ENCODE results near the gene SLC9A9. TPM values are rescaled to one million over a fixed set of nuclear protein-coding genes. Genes with fewer than 3 reads are reported as not detected.

The SLC9A9 gene
- total and polyA plus RNA-seq, 12 donors, result 1.3 to 8.4 (median 3.0) TPM

DNA sequence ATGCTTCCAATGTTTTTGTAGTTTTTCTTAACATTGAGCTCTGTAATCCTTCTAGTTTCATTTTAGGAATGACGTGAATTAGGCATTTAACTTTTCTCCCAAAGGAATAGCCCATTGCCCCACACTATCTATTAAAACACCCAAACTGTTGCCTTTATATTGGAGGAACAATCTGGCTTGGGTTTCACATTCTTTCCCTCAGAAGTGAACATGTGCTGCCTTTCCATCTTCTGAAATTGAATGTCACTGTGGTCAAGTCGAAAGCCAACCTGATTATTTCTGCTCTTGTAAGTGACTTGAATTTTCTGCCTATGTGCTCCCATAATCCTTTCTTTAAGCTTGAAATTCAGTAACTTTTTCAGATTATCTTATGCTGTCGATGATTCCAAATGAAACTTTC is 214.5 kb downstream of the SLC9A9 start:
- DNase-seq (no peak), ATAC-seq (no peak)
- Histone ChIP-seq H3K36me3 (no peaks in the 10 kb centered on the region), H3K9me3 (peaks cover 0 to 30% (median 18%) of the 10 kb centered on the region in 11 donors), H3K27ac (no peak overlapping the region), H3K4me1 (no peaks in the 10 kb centered on the region), H3K27me3 (no peaks in the 10 kb centered on the region), H3K4me3 (no peak overlapping the region)
- 87 to 92% methylated on average over 3 of the region's 3 CpGs for WGBS, 2 donors
- intact Hi-C loops (cut with DNase I), result no loop called here
- TF ChIP-seq, protein P1, sequence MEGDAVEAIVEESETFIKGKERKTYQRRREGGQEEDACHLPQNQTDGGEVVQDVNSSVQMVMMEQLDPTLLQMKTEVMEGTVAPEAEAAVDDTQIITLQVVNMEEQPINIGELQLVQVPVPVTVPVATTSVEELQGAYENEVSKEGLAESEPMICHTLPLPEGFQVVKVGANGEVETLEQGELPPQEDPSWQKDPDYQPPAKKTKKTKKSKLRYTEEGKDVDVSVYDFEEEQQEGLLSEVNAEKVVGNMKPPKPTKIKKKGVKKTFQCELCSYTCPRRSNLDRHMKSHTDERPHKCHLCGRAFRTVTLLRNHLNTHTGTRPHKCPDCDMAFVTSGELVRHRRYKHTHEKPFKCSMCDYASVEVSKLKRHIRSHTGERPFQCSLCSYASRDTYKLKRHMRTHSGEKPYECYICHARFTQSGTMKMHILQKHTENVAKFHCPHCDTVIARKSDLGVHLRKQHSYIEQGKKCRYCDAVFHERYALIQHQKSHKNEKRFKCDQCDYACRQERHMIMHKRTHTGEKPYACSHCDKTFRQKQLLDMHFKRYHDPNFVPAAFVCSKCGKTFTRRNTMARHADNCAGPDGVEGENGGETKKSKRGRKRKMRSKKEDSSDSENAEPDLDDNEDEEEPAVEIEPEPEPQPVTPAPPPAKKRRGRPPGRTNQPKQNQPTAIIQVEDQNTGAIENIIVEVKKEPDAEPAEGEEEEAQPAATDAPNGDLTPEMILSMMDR (IDR thresholded peaks at IDR 0.05), result no peak

DNA sequence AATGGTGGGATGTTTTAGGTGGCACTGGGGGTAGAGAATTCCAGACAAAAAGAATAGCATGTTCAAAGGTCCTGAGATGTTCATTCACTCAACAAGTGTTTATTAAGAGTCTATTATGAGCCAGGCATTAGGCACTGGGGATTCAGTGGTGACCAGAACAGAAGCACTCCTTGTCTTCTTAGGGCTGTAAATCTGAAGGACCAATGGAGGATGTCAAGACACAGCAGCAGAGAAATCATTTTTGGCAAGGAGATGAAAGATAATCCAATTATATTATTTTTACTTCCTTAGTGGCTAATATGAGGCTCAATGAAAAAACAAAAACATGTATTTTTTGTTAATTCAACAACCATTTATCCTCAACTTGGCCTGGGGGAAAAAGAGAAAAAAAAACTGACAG is 218.5 kb downstream of the SLC9A9 start:
- intact Hi-C loops (cut with DNase I), result no loop called here
- no peak for ATAC-seq
- Histone ChIP-seq H3K4me1 (no peaks in the 10 kb centered on the region), H3K27me3 (no peaks in the 10 kb centered on the region), H3K9me3 (peaks cover 0 to 3% (median 0%) of the 10 kb centered on the region in 11 donors), H3K27ac (no peak overlapping the region), H3K4me3 (no peak overlapping the region), H3K36me3 (no peaks in the 10 kb centered on the region)
- TF ChIP-seq, protein P1 (IDR thresholded peaks at IDR 0.05), result no peak
- DNase-seq, result no peak

DNA sequence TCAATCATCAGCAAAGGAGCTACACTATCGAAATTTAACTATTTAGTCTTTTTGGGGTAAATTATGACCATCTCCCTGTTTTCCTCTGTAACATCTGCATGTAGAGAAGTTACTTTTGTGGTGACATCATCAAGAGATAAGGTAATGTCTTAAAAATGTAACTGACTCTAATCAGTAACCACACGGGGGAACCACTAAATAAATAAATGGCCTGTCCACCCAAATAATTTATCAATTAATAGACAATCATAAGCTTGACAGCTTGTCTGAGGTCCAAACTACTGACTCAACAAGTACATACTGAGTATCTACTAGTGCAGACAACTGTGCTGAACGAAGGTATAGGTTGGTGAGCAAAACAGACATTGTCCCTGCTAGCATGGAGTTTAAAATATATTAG is 219.3 kb downstream of the SLC9A9 start:
- WGBS, 2 donors, result 67 to 71% methylated on average over 3 of the region's 3 CpGs
- Histone ChIP-seq H3K27ac (no peak overlapping the region), H3K4me1 (no peaks in the 10 kb centered on the region), H3K4me3 (no peak overlapping the region), H3K9me3 (peaks cover 0 to 3% (median 0%) of the 10 kb centered on the region in 11 donors), H3K27me3 (no peaks in the 10 kb centered on the region), H3K36me3 (no peaks in the 10 kb centered on the region)
- intact Hi-C loops (cut with DNase I), result no loop called here
- TF ChIP-seq, protein P1 (IDR thresholded peaks at IDR 0.05), result no peak
- no peak for DNase-seq
- ATAC-seq, result no peak

DNA sequence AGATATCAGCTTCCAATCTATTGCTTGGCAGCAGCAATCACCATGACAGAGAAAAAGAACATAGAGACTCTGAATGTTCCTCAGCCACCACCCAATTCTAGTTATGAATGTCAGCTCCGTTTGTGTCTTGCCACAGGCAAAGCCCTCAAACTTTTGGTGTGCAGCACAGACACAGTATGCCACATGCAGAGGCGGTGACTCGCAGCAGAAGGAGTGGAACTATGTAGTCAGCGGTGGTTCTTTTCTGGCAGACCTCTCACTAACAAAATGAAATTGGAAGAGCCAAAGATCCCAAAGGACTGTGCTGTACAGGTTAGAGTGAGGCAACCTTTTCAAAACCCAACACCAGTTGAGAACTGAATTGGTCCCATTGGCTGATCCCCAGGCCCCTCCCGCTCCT is 220.9 kb downstream of the SLC9A9 start:
- Histone ChIP-seq H3K4me3 (no peak overlapping the region), H3K27me3 (no peaks in the 10 kb centered on the region), H3K36me3 (no peaks in the 10 kb centered on the region), H3K27ac (no peak overlapping the region), H3K9me3 (peaks cover 0 to 3% (median 0%) of the 10 kb centered on the region in 11 donors), H3K4me1 (no peaks in the 10 kb centered on the region)
- no peak for DNase-seq
- intact Hi-C loops (cut with DNase I), result no loop called here
- no peak for ATAC-seq
- TF ChIP-seq, protein P1 (IDR thresholded peaks at IDR 0.05), result no peak
- WGBS, 2 donors, result 93 to 95% methylated on average over 5 of the region's 5 CpGs

Data from heart right ventricle (tissue), 16 donors.